ENCODE data around the gene ABCB10. TPM values are rescaled to one million over a fixed set of nuclear protein-coding genes. Genes with fewer than 3 reads are reported as not detected.

ABCB10 gene
- total and polyA plus RNA-seq, 8 donors, result 3.8 to 8.6 (median 6.4) TPM

DNA sequence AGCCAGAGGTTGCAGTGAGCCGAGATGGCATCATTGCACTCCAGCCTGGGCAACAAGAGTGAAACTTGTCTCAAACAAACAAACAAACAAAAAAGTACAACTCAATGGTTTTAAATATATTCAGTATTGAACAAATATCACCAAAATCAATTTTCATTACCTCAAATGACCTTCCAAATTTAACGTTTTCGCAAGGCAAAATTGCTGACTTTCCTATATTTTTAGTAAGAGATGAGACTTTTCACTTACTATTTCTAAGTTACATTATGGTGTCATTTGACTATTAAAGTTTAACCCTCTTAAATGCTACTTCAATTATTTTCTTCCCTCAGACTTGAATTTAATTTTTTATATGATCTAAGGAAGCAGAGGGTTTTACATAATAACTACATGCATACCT lies 23.0 kb upstream of the ABCB10 start:
- no peaks in the 10 kb centered on the region for H3K36me3 ChIP-seq
- peak overlapping the region in 1 of 4 donors; percentile 9 for H3K27ac ChIP-seq
- H3K4me3 ChIP-seq, result no peak overlapping the region
- H3K4me1 ChIP-seq, result peaks cover 0 to 16% (median 3%) of the 10 kb centered on the region in 3 donors
- DNase-seq (no peak), ATAC-seq (no peak), FAIRE-seq (no peak)
- TF ChIP-seq, protein P1, sequence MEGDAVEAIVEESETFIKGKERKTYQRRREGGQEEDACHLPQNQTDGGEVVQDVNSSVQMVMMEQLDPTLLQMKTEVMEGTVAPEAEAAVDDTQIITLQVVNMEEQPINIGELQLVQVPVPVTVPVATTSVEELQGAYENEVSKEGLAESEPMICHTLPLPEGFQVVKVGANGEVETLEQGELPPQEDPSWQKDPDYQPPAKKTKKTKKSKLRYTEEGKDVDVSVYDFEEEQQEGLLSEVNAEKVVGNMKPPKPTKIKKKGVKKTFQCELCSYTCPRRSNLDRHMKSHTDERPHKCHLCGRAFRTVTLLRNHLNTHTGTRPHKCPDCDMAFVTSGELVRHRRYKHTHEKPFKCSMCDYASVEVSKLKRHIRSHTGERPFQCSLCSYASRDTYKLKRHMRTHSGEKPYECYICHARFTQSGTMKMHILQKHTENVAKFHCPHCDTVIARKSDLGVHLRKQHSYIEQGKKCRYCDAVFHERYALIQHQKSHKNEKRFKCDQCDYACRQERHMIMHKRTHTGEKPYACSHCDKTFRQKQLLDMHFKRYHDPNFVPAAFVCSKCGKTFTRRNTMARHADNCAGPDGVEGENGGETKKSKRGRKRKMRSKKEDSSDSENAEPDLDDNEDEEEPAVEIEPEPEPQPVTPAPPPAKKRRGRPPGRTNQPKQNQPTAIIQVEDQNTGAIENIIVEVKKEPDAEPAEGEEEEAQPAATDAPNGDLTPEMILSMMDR (IDR thresholded peaks at IDR 0.05), result no peak
- H3K9me3 ChIP-seq, result no peaks in the 10 kb centered on the region
- intact Hi-C loops (cut with DNase I), result no loop called here
- WGBS, 2 donors, result 76 to 86% methylated on average over 3 of the region's 3 CpGs
- H3K27me3 ChIP-seq, result no peaks in the 10 kb centered on the region

DNA sequence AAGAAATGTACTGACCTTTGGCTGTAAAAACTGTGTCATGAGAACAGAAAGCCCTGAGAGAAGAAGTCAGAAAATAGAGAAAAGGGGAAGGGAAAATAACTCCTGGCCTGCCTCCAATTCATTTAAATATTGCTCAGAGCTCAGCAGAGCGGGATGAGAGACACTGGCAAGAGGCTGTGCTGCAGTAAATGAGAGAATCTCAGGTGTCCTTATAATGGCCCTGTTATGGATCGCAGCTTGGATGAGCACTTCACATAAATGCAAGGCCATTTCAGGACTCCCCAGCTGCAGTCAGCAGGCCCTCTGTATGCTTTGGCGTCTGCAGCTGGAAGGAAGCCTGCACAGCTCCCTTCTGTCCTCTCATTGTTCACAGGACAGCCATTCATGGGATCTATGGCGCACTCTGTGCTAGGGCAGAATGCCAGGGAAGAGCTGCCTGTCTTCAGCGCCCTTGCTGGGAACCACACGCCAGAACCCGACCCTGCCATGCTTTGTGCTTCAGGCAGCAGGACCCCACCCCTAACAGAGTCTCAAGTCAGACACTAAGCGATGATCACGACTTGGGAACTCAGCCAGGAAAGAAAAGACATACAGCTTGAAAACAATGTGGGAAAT lies 20.7 kb upstream of the ABCB10 start:
- TF ChIP-seq, protein P1 (IDR thresholded peaks at IDR 0.05), result no peak
- ATAC-seq, result peak in 3 of 4 donors; percentile 32 to 44 (median 42)
- DNase-seq, result no peak
- no peaks in the 10 kb centered on the region for H3K36me3 ChIP-seq
- H3K4me1 ChIP-seq, result peaks cover 0 to 16% (median 3%) of the 10 kb centered on the region in 3 donors
- intact Hi-C loops (cut with DNase I), result no loop called here
- FAIRE-seq, result no peak
- H3K9me3 ChIP-seq, result no peaks in the 10 kb centered on the region
- H3K4me3 ChIP-seq, result no peak overlapping the region
- 57 to 62% methylated on average over 9 of the region's 9 CpGs for WGBS, 2 donors
- no peaks in the 10 kb centered on the region for H3K27me3 ChIP-seq
- H3K27ac ChIP-seq, result peak overlapping the region in 2 of 4 donors; percentile 47 to 58

GRCh38 chr1:229578168-229579058 lies 19.9 kb upstream of the ABCB10 start:
- 79 to 84% methylated on average over 14 of the region's 14 CpGs for WGBS, 2 donors
- no peaks in the 10 kb centered on the region for H3K36me3 ChIP-seq
- peak overlapping the region in 2 of 4 donors; percentile 47 to 58 for H3K27ac ChIP-seq
- ATAC-seq (no peak), DNase-seq (no peak), FAIRE-seq (no peak)
- no peaks in the 10 kb centered on the region for H3K9me3 ChIP-seq
- no peak overlapping the region for H3K4me3 ChIP-seq
- H3K4me1 ChIP-seq, result peaks cover 0 to 16% (median 3%) of the 10 kb centered on the region in 3 donors
- intact Hi-C loops (cut with DNase I), result no loop called here
- TF ChIP-seq, protein P1 (IDR thresholded peaks at IDR 0.05), result no peak
- no peaks in the 10 kb centered on the region for H3K27me3 ChIP-seq

- intact Hi-C loops (cut with DNase I), result no loop called here
- no peaks in the 10 kb centered on the region for H3K9me3 ChIP-seq
- H3K27ac ChIP-seq, result no peak overlapping the region
- peaks cover 0 to 7% (median 0%) of the 10 kb centered on the region in 3 donors for H3K4me1 ChIP-seq
- H3K27me3 ChIP-seq, result no peaks in the 10 kb centered on the region
- no peaks in the 10 kb centered on the region for H3K36me3 ChIP-seq
- H3K4me3 ChIP-seq, result no peak overlapping the region
- DNase-seq (no peak), ATAC-seq (no peak), FAIRE-seq (no peak)
- WGBS, 2 donors, result 95 to 98% methylated on average over 6 of the region's 6 CpGs
- TF ChIP-seq, protein P1 (IDR thresholded peaks at IDR 0.05), result no peak
Observed at GRCh38 chr1:229574679-229575442, 16.4 kb upstream of the ABCB10 start.

Data from pancreas (tissue), 10 donors.